Measurements from ENCODE around the gene CARMIL1. TPM values are rescaled to one million over a fixed set of nuclear protein-coding genes. Genes with fewer than 3 reads are reported as not detected.
A peak's percentile ranks its signal among the peaks of the same experiment; 100 is the strongest.
"Not testable (repeated sequence)": the region's sequence is repeated elsewhere in the genome, so short reads cannot be mapped to it uniquely, and the experiment has no call there.

Gene CARMIL1
- total RNA-seq, 1 donor from 2014 or later: 30.4 TPM

- Histone ChIP-seq H3K9me3 (no peaks in the 10 kb centered on the region), H3K4me1 (peaks cover 46% of the 10 kb centered on the region), H3K27ac (no peak overlapping the region), H3K27me3 (ENCODE audit: low read depth) (no peaks in the 10 kb centered on the region), H3K36me3 (no peaks in the 10 kb centered on the region), H3K4me3 (no peak overlapping the region)
- intact Hi-C loops (cut with DNase I): no loop called here
- TF ChIP-seq CTCF (IDR thresholded peaks at IDR 0.05): no peak
- no peak for DNase-seq
- ATAC-seq: no peak
These were observed 13.2 kb downstream of the CARMIL1 start for GRCh38 chr6:25292384-25292783.

GRCh38 chr6:25295651-25296050, 16.5 kb downstream of the CARMIL1 start:
- DNase-seq: no peak
- no peak for TF ChIP-seq CTCF (IDR thresholded peaks at IDR 0.05)
- Histone ChIP-seq H3K9me3 (no peaks in the 10 kb centered on the region), H3K36me3 (no peaks in the 10 kb centered on the region), H3K4me1 (peaks cover 60% of the 10 kb centered on the region), H3K4me3 (no peak overlapping the region), H3K27me3 (ENCODE audit: low read depth) (no peaks in the 10 kb centered on the region), H3K27ac (peak overlapping the region; percentile 76)
- intact Hi-C loops (cut with DNase I): no loop called here
- ATAC-seq: no peak

GRCh38 chr6:25296217-25296905, 17.2 kb downstream of the CARMIL1 start:
- DNase-seq: no peak
- H3K27ac ChIP-seq: peak overlapping the region; percentile 76
- ATAC-seq: peak in 1 of 2 donors; percentile 23
- peaks cover 60% of the 10 kb centered on the region for H3K4me1 ChIP-seq
- H3K4me3 ChIP-seq: no peak overlapping the region
- no peaks in the 10 kb centered on the region for H3K9me3 ChIP-seq
- no peaks in the 10 kb centered on the region for H3K36me3 ChIP-seq
- no peak for TF ChIP-seq CTCF (IDR thresholded peaks at IDR 0.05)
- intact Hi-C loops (cut with DNase I): no loop called here
- no peaks in the 10 kb centered on the region for H3K27me3 ChIP-seq (ENCODE audit: low read depth)

- intact Hi-C loops (cut with DNase I): no loop called here
- ATAC-seq (peak; percentile 70 to 71), DNase-seq (no peak)
- no peak overlapping the region for H3K4me3 ChIP-seq
- H3K27ac ChIP-seq: peak overlapping the region; percentile 76
- peaks cover 61% of the 10 kb centered on the region for H3K4me1 ChIP-seq
- no peak for TF ChIP-seq CTCF (IDR thresholded peaks at IDR 0.05)
- H3K27me3 ChIP-seq (ENCODE audit: low read depth): no peaks in the 10 kb centered on the region
- no peaks in the 10 kb centered on the region for H3K9me3 ChIP-seq
- H3K36me3 ChIP-seq: no peaks in the 10 kb centered on the region
These were observed 17.9 kb downstream of the CARMIL1 start for GRCh38 chr6:25297039-25297441.

GRCh38 chr6:25297823-25298522, 18.8 kb downstream of the CARMIL1 start:
- ATAC-seq: no peak
- Histone ChIP-seq H3K36me3 (no peaks in the 10 kb centered on the region), H3K4me3 (no peak overlapping the region), H3K9me3 (no peaks in the 10 kb centered on the region), H3K27ac (peak overlapping the region; percentile 76), H3K27me3 (ENCODE audit: low read depth) (no peaks in the 10 kb centered on the region), H3K4me1 (peaks cover 69% of the 10 kb centered on the region)
- intact Hi-C loops (cut with DNase I): no loop called here
- DNase-seq: no peak
- TF ChIP-seq CTCF (IDR thresholded peaks at IDR 0.05): no peak

GRCh38 chr6:25298523-25298865, 19.3 kb downstream of the CARMIL1 start:
- H3K36me3 ChIP-seq; H3K4me3 ChIP-seq; H3K27me3 ChIP-seq (ENCODE audit: low read depth); DNase-seq; H3K9me3 ChIP-seq; intact Hi-C loops (cut with DNase I); ATAC-seq: not testable (repeated sequence)
- H3K4me1 ChIP-seq: peaks cover 74% of the 10 kb centered on the region
- peak overlapping the region; percentile 62 for H3K27ac ChIP-seq

Measured in lower lobe of right lung (tissue), 2 donors.